Lower leg skin (tissue), 3 donors: ENCODE results near the gene CDSN.

Source experiments
- CTCF ChIP-seq, 3 donors: fragments of 450-650 bp; IDR thresholded peaks; one replicate each; pipeline ENCODE4 v1.5.1; 2016; ENCODE audit warnings: antibody characterized with exemption in 3 of 3, mild to moderate bottlenecking in 3 of 3, moderate library complexity in 2 of 3
- POLR2A ChIP-seq, 2 donors: fragments of 450-650 bp; IDR thresholded peaks; one replicate each; pipeline ENCODE4 v1.6.1; 2016 to 2017; ENCODE audit warnings: antibody characterized with exemption in 2 of 2, mild to moderate bottlenecking in 1 of 2, moderate library complexity in 1 of 2

DNA sequence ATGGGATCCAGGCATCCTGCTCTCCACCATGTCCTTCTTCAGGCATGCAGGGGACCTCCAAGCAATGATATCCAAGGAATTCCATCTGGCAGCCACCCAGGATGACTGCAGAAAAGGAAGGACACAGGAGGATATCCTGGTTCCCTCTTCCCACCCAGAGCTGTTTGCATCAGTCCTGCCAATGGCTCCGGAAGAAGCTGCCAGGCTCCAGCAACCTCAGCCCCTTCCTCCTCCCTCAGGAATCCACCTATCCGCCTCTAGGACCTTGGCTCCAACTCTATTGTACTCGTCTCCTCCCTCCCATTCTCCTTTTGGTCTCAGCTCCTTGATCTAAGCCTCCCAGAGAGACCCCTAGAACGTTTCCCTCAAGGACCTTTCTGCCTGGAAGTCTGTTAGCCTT is 19.4 kb upstream of the CDSN start:
- TF ChIP-seq CTCF (IDR thresholded peaks at IDR 0.05) = no peak
- TF ChIP-seq POLR2A (IDR thresholded peaks at IDR 0.05) = no peak
